Measurements from ENCODE around the gene BRD4.

The BRD4 gene

GRCh38 chr19:15194938-15195337 lies 137.4 kb downstream of the BRD4 start:
- DNase-seq (ENCODE audit: low spot score): no peak

GRCh38 chr19:15191982-15192381 lies 140.4 kb downstream of the BRD4 start:
- no peak for DNase-seq (ENCODE audit: low spot score)

- no peak for DNase-seq (ENCODE audit: low spot score)
Measured at GRCh38 chr19:15191514-15191913, 140.8 kb downstream of the BRD4 start.

GRCh38 chr19:15188851-15189250 lies 143.5 kb downstream of the BRD4 start:
- DNase-seq (ENCODE audit: low spot score): no peak

- no peak for DNase-seq (ENCODE audit: low spot score)
Measured at GRCh38 chr19:15187026-15188007, 145.0 kb downstream of the BRD4 start.
